Duodenal mucosa (tissue), 2 donors: ENCODE data around the gene GTF2F1.

ENCODE experiments used
- H3K27ac ChIP-seq: one replicate; pipeline ENCODE4 v1.7.0; 2013; ENCODE audit warnings: low read depth, low read length
- H3K27me3 ChIP-seq, 2 donors: one replicate each; pipeline ENCODE4 v1.7.0; 2013; ENCODE audit warnings: low read length in 2 of 2, control low read depth in 1 of 2; ENCODE audit not compliant: insufficient read depth in 2 of 2, control insufficient read depth in 1 of 2
- H3K36me3 ChIP-seq, 2 donors: one replicate each; pipeline ENCODE4 v1.7.0; 2013; ENCODE audit warnings: low read length in 2 of 2, control low read depth in 1 of 2; ENCODE audit not compliant: insufficient read depth in 2 of 2, control insufficient read depth in 1 of 2
- H3K4me1 ChIP-seq, 2 donors: one replicate each; pipeline ENCODE4 v1.7.0; 2013; ENCODE audit warnings: low read length in 2 of 2, control low read depth in 1 of 2; ENCODE audit not compliant: insufficient read depth in 2 of 2, control insufficient read depth in 1 of 2
- H3K4me3 ChIP-seq, 2 donors: one replicate each; pipeline ENCODE4 v1.7.0; 2013; ENCODE audit warnings: low read length in 2 of 2, low read depth in 1 of 2
- H3K9ac ChIP-seq, 2 donors: one replicate each; pipeline ENCODE4 v1.7.0; 2013; ENCODE audit warnings: low read length in 2 of 2, low read depth in 1 of 2
- H3K9me3 ChIP-seq, 2 donors: one replicate each; pipeline ENCODE4 v1.7.0; 2013; ENCODE audit warnings: low read length in 2 of 2, control low read depth in 1 of 2; ENCODE audit not compliant: control insufficient read depth in 1 of 2

The GTF2F1 gene

GRCh38 chr19:6333439-6333838, 59.5 kb downstream of the GTF2F1 start, which contains the start of gene ACER1:
Gene ACER1 (minus strand): TSS chr19:6333612. CDS start chr19:6333551, 61 bp downstream.
- Histone ChIP-seq H3K4me3 (no peak within 1 kb of the TSS), H3K27me3 (no peaks in the 10 kb centered on the region), H3K36me3 (no peaks in the 10 kb centered on the region), H3K9ac (no peak within 1 kb of the TSS), H3K4me1 (no peaks in the 10 kb centered on the region), H3K27ac (no peak within 1 kb of the TSS), H3K9me3 (no peaks in the 10 kb centered on the region)
